ENCODE measurements around the gene ADORA3.

ADORA3 gene

DNA sequence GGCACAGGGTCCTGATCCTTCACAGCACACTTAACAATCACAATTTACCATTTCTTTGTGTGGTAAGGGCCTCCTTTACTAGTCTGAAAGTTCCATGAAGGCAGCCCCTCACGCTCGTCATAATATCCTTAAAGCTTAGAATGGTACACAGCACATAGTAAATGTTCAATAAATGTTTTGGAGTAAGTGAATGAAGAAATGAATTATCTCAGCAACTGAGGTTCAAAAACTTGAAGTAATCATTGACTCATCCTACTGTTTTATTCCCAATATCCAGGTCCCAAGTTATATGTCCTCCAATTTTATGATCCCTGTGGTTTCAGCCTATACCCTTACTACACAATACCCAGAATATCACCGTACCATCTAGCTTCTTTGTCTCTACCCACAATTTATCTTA is 31.9 kb downstream of the ADORA3 start:
- TF ChIP-seq EZH2phosphoT487 (IDR thresholded peaks at IDR 0.05; ENCODE audit: low read length) (no peak), EZH2 (optimal IDR thresholded peaks at IDR 0.05; ENCODE audit: low read depth, low read length) (no peak)
- TF ChIP-seq, protein P1, sequence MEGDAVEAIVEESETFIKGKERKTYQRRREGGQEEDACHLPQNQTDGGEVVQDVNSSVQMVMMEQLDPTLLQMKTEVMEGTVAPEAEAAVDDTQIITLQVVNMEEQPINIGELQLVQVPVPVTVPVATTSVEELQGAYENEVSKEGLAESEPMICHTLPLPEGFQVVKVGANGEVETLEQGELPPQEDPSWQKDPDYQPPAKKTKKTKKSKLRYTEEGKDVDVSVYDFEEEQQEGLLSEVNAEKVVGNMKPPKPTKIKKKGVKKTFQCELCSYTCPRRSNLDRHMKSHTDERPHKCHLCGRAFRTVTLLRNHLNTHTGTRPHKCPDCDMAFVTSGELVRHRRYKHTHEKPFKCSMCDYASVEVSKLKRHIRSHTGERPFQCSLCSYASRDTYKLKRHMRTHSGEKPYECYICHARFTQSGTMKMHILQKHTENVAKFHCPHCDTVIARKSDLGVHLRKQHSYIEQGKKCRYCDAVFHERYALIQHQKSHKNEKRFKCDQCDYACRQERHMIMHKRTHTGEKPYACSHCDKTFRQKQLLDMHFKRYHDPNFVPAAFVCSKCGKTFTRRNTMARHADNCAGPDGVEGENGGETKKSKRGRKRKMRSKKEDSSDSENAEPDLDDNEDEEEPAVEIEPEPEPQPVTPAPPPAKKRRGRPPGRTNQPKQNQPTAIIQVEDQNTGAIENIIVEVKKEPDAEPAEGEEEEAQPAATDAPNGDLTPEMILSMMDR (IDR thresholded peaks at IDR 0.05; ENCODE audit: low read length) = no peak
- no peak for DNase-seq
- no peaks in the 10 kb centered on the region for H3K9me2 ChIP-seq (replicated peaks; ENCODE audit: insufficient read depth, low read length)
- no peak overlapping the region for H3K4me2 ChIP-seq (ENCODE audit: low read depth, low read length)
- H2AFZ ChIP-seq (ENCODE audit: low read length) = no peak overlapping the region
- H4K20me1 ChIP-seq (ENCODE audit: insufficient read depth, low read length) = no peaks in the 10 kb centered on the region
- H3K79me2 ChIP-seq (ENCODE audit: low read length) = no peaks in the 10 kb centered on the region
- H3F3A ChIP-seq (ENCODE audit: insufficient read depth, low read length) = no peaks in the 10 kb centered on the region
- no peak overlapping the region for H3K27ac ChIP-seq (ENCODE audit: low read length)
- H3K9ac ChIP-seq (ENCODE audit: low read length) = no peak overlapping the region
- no peaks in the 10 kb centered on the region for H3K9me3 ChIP-seq (replicated peaks; ENCODE audit: insufficient read depth, low read length)
- peaks cover 8% of the 10 kb centered on the region for H3K27me3 ChIP-seq (replicated peaks; ENCODE audit: insufficient read depth, low read length)
- H3K4me3 ChIP-seq (ENCODE audit: low read length) = no peak overlapping the region
- H3K36me3 ChIP-seq (replicated peaks; ENCODE audit: insufficient read depth, low read length) = no peaks in the 10 kb centered on the region
- H3K4me1 ChIP-seq (ENCODE audit: low read length) = peaks cover 5% of the 10 kb centered on the region; the same call in 1 of the 2 replicates

DNA sequence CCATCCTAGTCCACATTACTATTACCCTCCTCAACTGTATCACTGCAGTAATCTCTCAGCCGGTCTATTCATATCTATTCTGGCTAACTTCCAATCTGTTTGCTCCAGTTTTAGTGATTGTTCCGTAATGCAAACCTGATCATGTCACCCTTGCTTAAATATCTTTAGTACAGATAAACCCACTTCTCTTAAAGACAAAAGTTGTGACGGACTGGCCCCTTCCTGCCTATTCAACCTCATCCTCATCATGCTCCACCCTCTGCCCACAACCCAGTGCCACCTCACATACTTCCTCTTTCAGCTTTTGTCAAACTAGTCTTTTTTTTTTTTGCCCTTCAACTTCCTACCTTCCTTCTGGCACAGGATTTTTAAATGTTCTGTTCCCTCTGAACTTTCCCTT is 32.4 kb downstream of the ADORA3 start:
- no peak for DNase-seq

DNA sequence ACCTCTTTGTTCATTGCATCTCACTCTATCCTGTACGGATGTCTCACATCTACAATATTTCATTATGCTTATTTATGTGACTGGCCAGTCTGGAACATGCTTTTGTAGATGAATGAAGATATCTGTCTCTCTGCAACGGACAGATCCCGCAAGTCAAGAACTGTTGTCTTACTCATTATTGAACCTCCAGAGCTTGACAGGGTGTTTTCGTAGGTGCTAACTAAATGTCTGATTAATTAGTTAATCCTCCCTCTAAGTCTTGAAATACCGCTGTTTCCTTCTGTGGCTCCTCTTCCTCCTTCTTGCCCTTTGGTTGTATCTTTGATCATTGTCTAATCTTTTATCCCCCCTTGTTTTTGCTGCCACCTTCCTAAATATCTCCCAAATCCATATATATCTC is 32.8 kb downstream of the ADORA3 start:
- no peak for DNase-seq
- Histone ChIP-seq H3K27ac (ENCODE audit: low read length) (no peak overlapping the region), H3K4me2 (ENCODE audit: low read depth, low read length) (no peak overlapping the region), H4K20me1 (ENCODE audit: insufficient read depth, low read length) (no peaks in the 10 kb centered on the region), H3K4me3 (ENCODE audit: low read length) (no peak overlapping the region), H3K27me3 (replicated peaks; ENCODE audit: insufficient read depth, low read length) (peaks cover 4% of the 10 kb centered on the region; the same call in 1 of the 2 replicates), H3K36me3 (replicated peaks; ENCODE audit: insufficient read depth, low read length) (no peaks in the 10 kb centered on the region), H3K9ac (ENCODE audit: low read length) (no peak overlapping the region), H3K4me1 (ENCODE audit: low read length) (no peaks in the 10 kb centered on the region), H3K9me2 (replicated peaks; ENCODE audit: insufficient read depth, low read length) (no peaks in the 10 kb centered on the region), H3K9me3 (replicated peaks; ENCODE audit: insufficient read depth, low read length) (no peaks in the 10 kb centered on the region), H3K79me2 (ENCODE audit: low read length) (no peaks in the 10 kb centered on the region), H3F3A (ENCODE audit: insufficient read depth, low read length) (no peaks in the 10 kb centered on the region), H2AFZ (ENCODE audit: low read length) (no peak overlapping the region)
- TF ChIP-seq EZH2 (optimal IDR thresholded peaks at IDR 0.05; ENCODE audit: low read depth, low read length) (no peak), EZH2phosphoT487 (IDR thresholded peaks at IDR 0.05; ENCODE audit: low read length) (no peak)
- TF ChIP-seq, protein P1 (IDR thresholded peaks at IDR 0.05; ENCODE audit: low read length) = no peak

More for the DNA sequence above, 32.4 kb downstream of the ADORA3 start:
- H3K4me1 ChIP-seq (ENCODE audit: low read length) = no peaks in the 10 kb centered on the region
- H3K27me3 ChIP-seq (replicated peaks; ENCODE audit: insufficient read depth, low read length) = peaks cover 7% of the 10 kb centered on the region
- H2AFZ ChIP-seq (ENCODE audit: low read length) = no peak overlapping the region
- TF ChIP-seq EZH2 (optimal IDR thresholded peaks at IDR 0.05; ENCODE audit: low read depth, low read length) = no peak
- no peak for TF ChIP-seq EZH2phosphoT487 (IDR thresholded peaks at IDR 0.05; ENCODE audit: low read length)
- TF ChIP-seq, protein P1 (IDR thresholded peaks at IDR 0.05; ENCODE audit: low read length) = no peak
- no peak overlapping the region for H3K4me3 ChIP-seq (ENCODE audit: low read length)
- H3K36me3 ChIP-seq (replicated peaks; ENCODE audit: insufficient read depth, low read length) = no peaks in the 10 kb centered on the region
- no peak overlapping the region for H3K9ac ChIP-seq (ENCODE audit: low read length)
- no peaks in the 10 kb centered on the region for H3K79me2 ChIP-seq (ENCODE audit: low read length)
- no peaks in the 10 kb centered on the region for H3K9me3 ChIP-seq (replicated peaks; ENCODE audit: insufficient read depth, low read length)
- H3K9me2 ChIP-seq (replicated peaks; ENCODE audit: insufficient read depth, low read length) = no peaks in the 10 kb centered on the region
- H3K27ac ChIP-seq (ENCODE audit: low read length) = no peak overlapping the region
- H4K20me1 ChIP-seq (ENCODE audit: insufficient read depth, low read length) = no peaks in the 10 kb centered on the region
- no peaks in the 10 kb centered on the region for H3F3A ChIP-seq (ENCODE audit: insufficient read depth, low read length)
- H3K4me2 ChIP-seq (ENCODE audit: low read depth, low read length) = no peak overlapping the region
